HG03139 (cell line): ENCODE data around the gene GOLGA8S.
"Not testable (repeated sequence)": the region's sequence is repeated elsewhere in the genome, so short reads cannot be mapped to it uniquely, and the experiment has no call there.

ENCODE experiments used
- ATAC-seq: cut with Tn5 transposase; IDR thresholded peaks from one replicate; pipeline ENCODE4 v1.9.1; 2021; ENCODE audit not compliant: unreplicated experiment

GOLGA8S gene

GRCh38 chr15:23354448-23354847, at the start of gene GOLGA8S:
GOLGA8S (plus strand) TSS chr15:23354748; CDS start chr15:23354810, 62 bp downstream.
- not testable (repeated sequence) for ATAC-seq

GRCh38 chr15:23304805-23305204, 49.7 kb upstream of the GOLGA8S start:
- not testable (repeated sequence) for ATAC-seq

GRCh38 chr15:23305921-23306320, 48.6 kb upstream of the GOLGA8S start:
- not testable (repeated sequence) for ATAC-seq

DNA sequence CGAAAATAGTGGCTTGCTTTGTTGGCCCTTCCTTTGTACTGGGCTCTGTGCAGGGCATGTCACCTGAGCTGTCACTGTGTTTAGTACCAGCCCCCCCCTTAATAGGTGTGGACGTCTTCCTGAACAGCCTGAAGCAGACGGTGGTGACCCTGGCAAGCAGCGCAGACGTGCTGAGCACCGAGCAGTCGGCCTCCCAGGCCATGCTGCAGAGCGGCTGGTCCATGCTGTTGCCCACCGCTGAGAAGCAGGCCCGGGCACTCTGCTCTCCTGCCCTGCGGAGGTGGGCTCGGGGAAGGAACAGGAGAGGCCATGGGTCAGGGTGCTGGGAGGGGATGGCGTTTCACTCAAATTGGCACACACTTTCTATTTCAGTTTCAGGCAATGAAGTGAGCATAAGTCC, 43.3 kb upstream of the GOLGA8S start:
- ATAC-seq: not testable (repeated sequence)

DNA sequence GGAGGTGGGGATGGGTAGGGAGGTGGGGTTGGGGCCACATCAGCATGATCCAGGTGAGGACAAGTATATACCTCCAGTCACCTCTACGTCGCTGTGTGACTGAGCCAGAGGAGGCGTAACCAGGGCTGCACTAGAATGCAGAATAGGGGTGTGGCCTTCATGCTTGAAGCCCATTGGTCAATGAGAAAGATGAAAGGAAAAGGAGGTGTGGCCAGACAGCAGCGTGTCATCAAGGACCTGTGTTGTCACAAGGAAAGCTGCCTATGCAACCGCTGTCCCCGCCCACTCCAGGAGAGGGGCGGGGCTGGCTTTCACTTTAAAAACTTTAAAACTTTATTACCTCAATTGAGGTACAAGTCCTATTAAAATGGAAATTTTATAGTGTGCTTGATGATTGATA, 20.5 kb upstream of the GOLGA8S start, which contains the start of gene GOLGA6L26:
Gene GOLGA6L26 (minus strand): TSS at position 101 of the 400 bp plus-strand sequence. CDS start 61 bp downstream, at position 40.
- not testable (repeated sequence) for ATAC-seq

DNA sequence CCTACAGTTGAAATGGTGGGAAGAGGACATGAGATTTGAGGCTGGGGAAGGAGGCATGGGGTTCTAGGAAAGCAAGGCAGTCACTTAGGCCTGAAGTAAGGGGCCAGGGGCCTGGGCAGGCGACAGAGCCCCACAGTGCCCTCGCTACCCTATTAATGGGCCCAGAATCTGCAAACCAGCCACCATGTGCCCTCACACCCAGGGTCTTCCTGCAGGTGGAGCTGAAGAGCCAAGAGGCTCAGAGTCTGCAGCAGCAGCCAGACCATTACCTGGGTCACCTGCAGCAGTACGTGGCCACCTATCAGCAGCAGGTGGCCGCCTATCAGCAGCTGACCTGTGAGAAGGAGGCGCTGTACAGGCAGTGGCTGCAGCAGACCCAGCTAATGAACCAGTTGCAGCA, 8.1 kb downstream of the GOLGA8S start:
- ATAC-seq: not testable (repeated sequence)

GRCh38 chr15:23364261-23364660, 9.7 kb downstream of the GOLGA8S start:
- not testable (repeated sequence) for ATAC-seq

DNA sequence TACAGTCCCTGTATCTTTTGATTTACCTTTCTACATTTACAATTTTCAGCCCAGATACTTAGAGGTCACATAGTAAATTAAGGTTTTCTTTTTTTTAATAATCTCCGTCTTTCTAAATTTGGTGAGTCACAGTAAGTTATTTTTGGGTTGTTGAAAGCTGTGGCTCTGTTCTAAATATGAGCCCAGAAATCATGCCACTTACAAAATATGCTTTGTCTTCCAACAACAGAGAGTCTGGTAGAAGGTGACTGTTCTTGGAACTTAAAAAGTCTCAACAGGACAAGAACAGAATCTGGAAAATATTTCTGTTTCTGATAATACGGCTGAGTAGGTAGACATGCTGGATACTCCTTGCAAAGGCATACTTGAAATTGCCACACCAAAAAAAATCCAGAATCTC, 16.0 kb downstream of the GOLGA8S start:
- ATAC-seq: no peak

- not testable (repeated sequence) for ATAC-seq
Measured at GRCh38 chr15:23371134-23371533, 16.6 kb downstream of the GOLGA8S start.

- ATAC-seq: not testable (repeated sequence)
Measured at GRCh38 chr15:23371868-23372267, 17.3 kb downstream of the GOLGA8S start.

- no peak for ATAC-seq
Measured at GRCh38 chr15:23372284-23372683, 17.7 kb downstream of the GOLGA8S start.

DNA sequence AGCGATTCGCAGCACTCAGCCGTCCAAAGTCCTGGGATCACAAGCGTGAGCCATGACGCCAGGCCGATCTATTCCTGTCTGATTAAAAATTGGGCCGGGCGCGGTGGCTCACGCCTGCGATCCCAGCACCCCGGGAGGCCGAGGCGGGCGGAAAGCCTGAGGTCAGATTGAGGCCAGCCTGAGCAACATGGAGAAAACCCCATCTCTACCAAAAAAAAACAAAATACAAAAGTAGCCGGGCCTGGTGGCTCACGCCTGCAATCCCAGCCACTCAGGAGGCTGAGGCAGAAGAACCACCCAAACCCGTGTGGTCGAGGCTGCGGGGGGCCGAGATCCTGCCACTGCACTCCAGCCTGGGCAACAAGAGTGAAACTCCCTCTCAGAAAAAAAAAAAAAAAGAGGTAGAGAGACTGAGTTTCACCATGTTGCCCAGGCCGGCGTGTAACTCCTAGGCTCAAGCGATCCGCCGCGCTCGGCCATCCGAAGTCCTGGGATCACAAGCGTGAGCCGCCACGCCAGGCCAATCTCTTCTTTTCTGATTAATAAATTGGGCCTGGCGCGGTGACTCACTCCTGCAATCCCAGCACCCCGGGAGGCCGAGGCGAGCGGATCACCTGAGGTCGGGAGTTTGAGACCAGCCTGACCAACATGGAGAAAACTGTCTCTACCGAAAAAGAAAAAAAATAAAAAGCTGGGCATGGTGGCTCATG, 18.5 kb downstream of the GOLGA8S start:
- ATAC-seq: not testable (repeated sequence)

DNA sequence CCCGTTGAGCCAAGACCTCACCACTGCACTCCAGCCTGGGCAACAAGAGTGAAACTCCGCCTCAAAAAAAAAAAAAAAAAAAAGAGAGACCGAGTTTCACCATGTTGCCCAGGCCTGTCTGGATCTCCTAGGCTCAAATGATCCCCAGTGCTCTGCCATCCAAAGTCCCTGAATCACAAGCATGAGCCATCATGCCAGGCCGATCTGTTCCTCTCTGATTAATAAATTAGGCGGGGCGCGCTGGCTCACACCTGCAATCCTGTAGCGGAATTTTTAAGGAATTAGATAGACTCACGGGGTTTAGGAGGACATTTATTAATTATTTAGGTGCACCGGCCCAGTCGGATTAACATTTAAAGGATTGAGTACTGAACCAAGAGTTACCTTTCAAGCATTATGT, 19.7 kb downstream of the GOLGA8S start:
- not testable (repeated sequence) for ATAC-seq

DNA sequence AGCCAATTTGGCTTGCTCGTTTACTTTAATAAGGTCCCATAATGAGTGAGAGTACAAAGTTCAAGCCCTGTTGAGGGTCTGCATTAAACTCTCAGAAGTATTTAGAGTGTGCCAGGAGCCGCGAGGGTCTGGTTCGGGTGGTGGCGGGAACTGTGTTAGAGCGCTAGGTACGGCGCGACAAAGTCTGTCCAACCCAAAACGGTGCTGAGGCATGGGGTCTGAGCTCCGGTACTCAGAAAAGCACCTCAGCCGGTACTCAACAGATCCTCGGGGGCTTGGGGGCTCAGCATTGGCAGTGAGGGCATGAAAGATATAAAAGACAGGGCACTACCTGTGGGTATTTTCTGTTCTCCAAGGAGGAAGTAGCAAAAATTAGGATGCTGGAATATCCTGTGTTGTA, 24.4 kb downstream of the GOLGA8S start:
- ATAC-seq: not testable (repeated sequence)

DNA sequence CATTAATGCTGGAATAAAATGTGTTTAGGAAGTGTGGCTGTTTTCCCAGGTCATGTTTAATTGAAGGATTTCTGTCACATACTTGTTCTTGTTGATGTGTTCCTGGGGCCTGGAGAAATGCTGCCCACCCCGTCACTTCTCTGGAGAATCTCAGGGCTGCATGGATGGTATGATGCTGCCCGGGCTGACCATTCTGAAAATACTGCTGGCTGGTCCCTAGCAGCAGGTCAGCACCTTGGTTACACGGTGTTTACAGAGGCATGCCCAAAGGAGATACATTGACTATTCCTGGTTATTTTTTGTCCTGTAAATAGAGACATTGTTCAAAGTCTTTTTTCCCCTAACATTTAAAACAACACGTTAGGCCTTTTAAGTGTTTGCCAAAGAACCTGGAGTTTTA, 26.2 kb downstream of the GOLGA8S start:
- not testable (repeated sequence) for ATAC-seq

DNA sequence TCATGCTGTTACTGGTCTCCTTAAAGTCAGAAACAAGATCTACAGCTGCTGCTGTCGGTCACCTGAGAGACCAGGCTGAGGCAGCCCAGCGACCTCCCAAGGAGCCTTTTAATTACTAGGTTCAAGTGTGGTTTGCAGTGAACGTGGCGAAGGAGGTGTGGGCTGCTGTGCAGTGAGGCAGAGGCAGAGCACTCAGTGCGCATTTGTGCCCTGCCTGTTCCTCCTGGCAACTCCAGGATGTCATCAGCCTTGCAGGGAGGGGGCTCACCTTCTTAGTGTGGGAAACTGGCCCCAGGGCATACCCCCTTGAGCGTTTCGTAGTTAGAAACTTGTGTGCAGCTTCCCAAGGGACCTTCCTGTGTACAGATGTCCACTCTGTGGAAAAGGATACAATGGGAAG, 26.6 kb downstream of the GOLGA8S start:
- ATAC-seq: not testable (repeated sequence)

DNA sequence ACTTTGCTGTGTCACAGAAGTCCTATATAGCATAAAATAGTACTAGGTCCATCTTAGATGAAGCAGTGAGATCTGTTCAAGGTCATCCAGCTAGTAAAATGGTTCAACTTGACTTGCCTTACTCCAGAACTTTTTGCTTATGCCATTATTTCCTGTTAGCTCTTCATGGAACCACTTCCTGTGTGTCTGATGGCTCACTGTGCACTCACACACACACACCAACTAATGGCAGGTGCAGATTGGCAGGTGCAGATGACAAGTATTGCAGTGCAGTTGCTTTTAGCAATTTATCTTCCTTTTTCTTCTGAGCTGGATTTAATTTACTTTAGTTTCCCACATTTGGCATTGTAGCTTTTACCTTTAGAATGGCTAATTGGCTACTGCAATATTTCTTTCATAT, 29.8 kb downstream of the GOLGA8S start:
- no peak for ATAC-seq

- no peak for ATAC-seq
Measured at GRCh38 chr15:23385886-23386430, 31.4 kb downstream of the GOLGA8S start.

DNA sequence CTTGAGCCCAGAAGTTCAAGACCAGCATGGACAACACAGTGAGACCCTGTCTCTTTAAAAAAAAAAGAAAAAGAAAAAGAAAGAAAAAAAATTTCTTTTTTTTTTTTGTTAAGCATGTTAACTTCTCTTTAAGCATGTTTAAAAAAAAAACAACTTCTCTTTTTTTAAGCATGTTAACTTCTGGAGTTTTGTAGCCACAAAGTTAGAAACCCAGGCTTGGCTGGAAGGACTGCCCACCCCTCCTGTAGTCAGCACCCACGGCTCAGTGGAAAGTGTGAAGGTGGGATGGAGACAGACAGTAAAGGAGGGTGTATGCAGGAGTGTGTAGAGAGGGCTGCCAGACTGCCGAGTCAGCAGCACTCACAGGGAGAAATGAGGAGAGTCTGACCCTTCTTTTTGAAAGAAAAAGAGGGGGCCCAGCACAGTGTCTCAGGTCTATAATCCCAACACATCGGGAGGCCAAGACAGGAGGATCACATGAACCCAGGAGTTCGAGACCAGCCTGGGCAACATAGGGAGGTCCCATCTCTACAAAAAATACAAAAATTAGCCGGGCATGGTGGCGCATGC, 33.2 kb downstream of the GOLGA8S start:
- ATAC-seq: no peak

DNA sequence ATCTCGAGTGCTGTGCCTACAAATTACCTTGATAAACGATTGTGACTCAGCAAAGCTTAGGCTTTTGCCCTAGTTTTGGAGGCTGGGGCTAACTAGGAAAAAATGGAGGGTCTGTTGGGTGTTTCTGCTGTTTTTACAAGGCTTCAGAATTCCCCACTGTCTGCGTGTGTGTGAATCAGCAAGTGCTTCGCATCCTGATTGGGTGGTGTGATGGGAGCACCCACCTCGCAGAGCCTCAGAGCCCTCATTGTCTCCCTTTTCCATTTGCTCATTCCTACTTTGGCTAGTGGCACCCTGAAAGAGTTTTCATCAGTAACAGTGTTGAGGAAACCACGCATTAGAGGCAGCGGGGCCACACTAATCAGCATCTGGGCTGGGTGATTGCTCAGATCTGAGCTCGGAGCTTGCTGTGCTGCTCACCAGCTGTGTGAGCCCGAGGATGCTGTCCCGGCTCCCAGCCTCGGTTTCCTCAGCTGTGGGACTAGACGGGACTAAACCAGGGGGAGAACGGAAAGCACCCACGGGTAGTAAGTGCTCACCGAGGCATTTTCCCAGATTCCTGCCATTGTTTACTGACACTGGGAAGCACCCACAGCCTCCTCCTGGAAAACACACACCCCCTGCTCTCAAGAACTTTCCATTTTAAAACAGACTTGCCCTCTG, 40.6 kb downstream of the GOLGA8S start:
- ATAC-seq: no peak

DNA sequence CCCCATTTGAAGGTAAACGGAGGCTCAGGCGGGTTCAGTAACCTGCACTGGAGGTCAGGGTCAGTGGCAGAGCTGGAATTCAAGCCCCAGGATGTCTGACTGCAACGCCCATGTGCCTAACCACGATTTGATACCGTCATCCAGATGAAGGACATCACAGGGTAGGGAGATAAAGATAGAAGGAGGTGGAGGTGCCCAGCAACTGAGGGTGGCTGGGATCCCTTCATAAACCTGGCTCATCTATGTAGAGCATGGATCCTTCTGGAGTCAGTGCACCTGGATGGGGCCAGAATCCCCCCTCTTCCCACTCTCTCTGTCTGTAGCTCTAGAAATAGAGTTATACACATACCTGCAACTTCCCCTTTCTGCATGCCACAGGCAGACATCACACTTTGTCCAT, 41.3 kb downstream of the GOLGA8S start:
- ATAC-seq: no peak

GRCh38 chr15:23397779-23398178, 43.2 kb downstream of the GOLGA8S start:
- no peak for ATAC-seq
